HepG2 (cell line): Measurements from ENCODE around the gene SGPL1. TPM values are rescaled to one million over a fixed set of nuclear protein-coding genes. Genes with fewer than 3 reads are reported as not detected.

Source experiments
- ATAD3A ChIP-seq: sonication (generic); formaldehyde crosslinking; IDR thresholded peaks from 2 replicates; pipeline ENCODE4 v1.4.0; 2020; ENCODE audit warnings: missing genetic modification reagents
- HCFC1 ChIP-seq: fragments of 150-350 bp; IDR thresholded peaks from 2 replicates; pipeline ENCODE4 v1.6.1; 2014; ENCODE audit warnings: low read depth, low read length
- ISX ChIP-seq: sonication (generic); formaldehyde crosslinking; conservative IDR thresholded peaks from 2 replicates; pipeline ENCODE4 v1.5.0; 2020; ENCODE audit warnings: missing genetic modification reagents
- JUNB ChIP-seq: sonication (generic); formaldehyde crosslinking; IDR thresholded peaks from 2 replicates; pipeline ENCODE4 v1.8.0; 2022; ENCODE audit warnings: missing genetic modification reagents, mild to moderate bottlenecking, borderline replicate concordance
- PHF5A ChIP-seq: IDR thresholded peaks from one replicate; pipeline ENCODE4 v1.6.1; 2018; ENCODE audit warnings: low read depth, missing genetic modification reagents; ENCODE audit not compliant: unreplicated experiment
- SALL2 ChIP-seq: sonication (generic); formaldehyde crosslinking; IDR thresholded peaks from 2 replicates; pipeline ENCODE4 v1.8.1; 2023; ENCODE audit warnings: mild to moderate bottlenecking, missing genetic modification reagents, inconsistent platforms
- STAT5B ChIP-seq: sonication (generic); formaldehyde crosslinking; IDR thresholded peaks from 2 replicates; pipeline ENCODE4 v1.4.0; 2020; ENCODE audit warnings: missing genetic modification reagents
- ZBTB21 ChIP-seq: sonication (generic); formaldehyde crosslinking; IDR thresholded peaks from 2 replicates; pipeline ENCODE4 v1.4.0; 2020; ENCODE audit warnings: missing genetic modification reagents
- ZNF253 ChIP-seq: sonication (generic); formaldehyde crosslinking; IDR thresholded peaks from 2 replicates; pipeline ENCODE4 v1.8.0; 2022; ENCODE audit warnings: mild to moderate bottlenecking, missing genetic modification reagents, borderline replicate concordance
- ZNF333 ChIP-seq: sonication (generic); formaldehyde crosslinking; IDR thresholded peaks from 2 replicates; pipeline ENCODE4 v1.4.0; 2020; ENCODE audit warnings: mild to moderate bottlenecking, missing genetic modification reagents, borderline replicate concordance
- ZNF382 ChIP-seq: sonication (generic); formaldehyde crosslinking; IDR thresholded peaks from 2 replicates; pipeline ENCODE4 v1.5.0; 2020; ENCODE audit warnings: missing genetic modification reagents, mild to moderate bottlenecking, borderline replicate concordance
- ZNF496 ChIP-seq: sonication (generic); formaldehyde crosslinking; IDR thresholded peaks from 2 replicates; pipeline ENCODE4 v1.8.1; 2023; ENCODE audit warnings: mild to moderate bottlenecking, moderate library complexity, missing genetic modification reagents; ENCODE audit not compliant: insufficient replicate concordance
- ZNF644 ChIP-seq: IDR thresholded peaks from 2 replicates; pipeline ENCODE4 v1.6.1; 2016; ENCODE audit warnings: low read depth
- polyA plus RNA-seq, 8 experiments: library from polyadenylated mRNA; depleted of rRNA in 3 of 8; stranded (reverse) in 7 of 8; unstranded in 1 of 8; fragments of >200 nt; fragmentation: Illumina TruSeq in 4 of 8; extraction: Trizol in 4 of 8; gene quantifications; 2 replicates each; pipeline versions ENCODE4 v1.2.1 to v1.2.3, GENCODE V29; 2011 to 2016; ENCODE audit warnings: low read depth in 4 of 8, missing spikeins in 1 of 8, mixed read lengths in 1 of 8; ENCODE audit not compliant: insufficient read depth in 1 of 8
- total RNA-seq, 5 experiments: library from RNA; depleted of rRNA; stranded (reverse); fragments of >200 nt; fragmentation: Illumina TruSeq; extraction: Trizol; gene quantifications; 2 replicates each; pipeline ENCODE4 v1.2.3, GENCODE V29; 2016; ENCODE audit warnings: low read depth in 1 of 5
- TF ChIP-seq, protein P1 (sequence below): sonication (generic); IDR thresholded peaks from 2 replicates; pipeline ENCODE4 v1.6.1; 2016; ENCODE audit warnings: low read depth, borderline replicate concordance
- TF ChIP-seq, protein P2 (sequence below): IDR thresholded peaks from 2 replicates; pipeline ENCODE4 v1.6.1; 2016; ENCODE audit warnings: control low read depth
- TF ChIP-seq, protein P3 (sequence below): sonication (generic); formaldehyde crosslinking; conservative IDR thresholded peaks from 2 replicates; pipeline ENCODE4 v1.8.0; 2022; ENCODE audit warnings: mild to moderate bottlenecking, moderate library complexity, missing genetic modification reagents
- TF ChIP-seq, protein P4 (sequence below): sonication (generic); formaldehyde crosslinking; IDR thresholded peaks from 2 replicates; pipeline ENCODE4 v1.5.0; 2020; ENCODE audit warnings: mild to moderate bottlenecking, low read depth, missing genetic modification reagents, borderline replicate concordance
- TF ChIP-seq, protein P5 (sequence below): sonication (generic); formaldehyde crosslinking; conservative IDR thresholded peaks from 2 replicates; pipeline ENCODE4 v1.4.0; 2020; ENCODE audit warnings: mild to moderate bottlenecking, missing genetic modification reagents, moderate library complexity
- TF ChIP-seq, protein P6 (sequence below): sonication (generic); formaldehyde crosslinking; IDR thresholded peaks from 2 replicates; pipeline ENCODE4 v1.8.0; 2022; ENCODE audit warnings: missing genetic modification reagents, mild to moderate bottlenecking, borderline replicate concordance

The SGPL1 gene
- total and polyA plus RNA-seq, 2 of the 13 experiments (the other 11 are each of a cell fraction or from before 2014, with no cell fraction given), result 17.6 to 25.0 TPM

DNA sequence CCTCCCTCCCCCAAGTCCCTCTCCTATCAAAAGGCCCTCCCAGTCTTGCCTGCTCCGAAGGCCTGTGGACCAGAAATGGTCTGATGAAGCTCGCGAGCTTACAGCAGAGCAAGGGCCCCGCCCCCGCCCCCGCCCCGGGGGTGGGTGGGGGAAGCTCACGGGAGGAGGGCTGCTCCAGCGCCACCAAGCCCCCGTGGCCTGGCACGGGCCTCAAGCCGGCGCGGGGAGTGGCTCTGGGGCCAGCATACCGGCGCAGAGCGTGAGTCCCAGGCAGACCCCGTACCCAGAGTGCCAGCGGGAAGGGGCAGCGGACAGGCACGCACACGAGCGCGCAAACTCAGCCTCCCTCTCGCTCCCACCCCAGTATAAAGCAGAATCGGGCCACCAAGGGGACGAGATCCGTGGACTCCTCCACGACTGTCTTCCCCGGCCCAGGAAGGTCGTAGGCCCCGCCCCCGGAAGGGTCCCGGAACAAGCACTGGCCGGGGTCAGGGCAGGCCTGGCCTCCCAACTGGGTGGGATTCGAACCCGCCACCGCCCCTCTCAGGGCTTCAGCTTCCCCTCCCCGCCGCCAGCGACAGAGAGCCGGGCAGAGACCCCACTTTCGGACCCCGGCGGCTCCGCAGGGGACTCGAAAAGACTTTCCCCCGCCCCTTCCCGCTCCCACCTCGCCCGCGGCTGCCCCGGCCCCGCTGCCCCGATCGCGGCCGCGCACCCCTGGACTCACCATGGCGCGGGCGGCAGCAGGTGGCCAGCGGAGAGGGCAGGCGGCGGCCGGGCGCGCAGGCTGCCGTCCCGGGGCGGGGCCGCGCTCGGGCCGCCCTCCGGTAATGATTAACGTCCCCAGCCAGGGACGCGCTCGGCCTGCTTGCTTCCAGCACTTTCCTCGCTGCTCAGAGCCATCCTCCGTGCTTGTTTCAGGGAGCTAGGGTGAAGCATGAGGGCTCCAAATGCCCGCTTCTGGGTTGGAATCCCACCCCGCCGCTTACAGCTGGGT lies 72.4 kb downstream of the SGPL1 start, which contains the start of gene PCBD1 (continued):
- TF ChIP-seq SALL2 (CRISPR knock-in tag), result no peak
- peak; percentile 12; the same call in 1 of the 2 replicates for TF ChIP-seq ZBTB21 (CRISPR knock-in tag)
- no peak for TF ChIP-seq JUNB
- no peak for TF ChIP-seq ZNF333 (CRISPR knock-in tag)
- TF ChIP-seq ATAD3A (CRISPR knock-in tag), result no peak
- no peak for TF ChIP-seq PHF5A (CRISPR knock-in tag)
- TF ChIP-seq, protein P1, sequence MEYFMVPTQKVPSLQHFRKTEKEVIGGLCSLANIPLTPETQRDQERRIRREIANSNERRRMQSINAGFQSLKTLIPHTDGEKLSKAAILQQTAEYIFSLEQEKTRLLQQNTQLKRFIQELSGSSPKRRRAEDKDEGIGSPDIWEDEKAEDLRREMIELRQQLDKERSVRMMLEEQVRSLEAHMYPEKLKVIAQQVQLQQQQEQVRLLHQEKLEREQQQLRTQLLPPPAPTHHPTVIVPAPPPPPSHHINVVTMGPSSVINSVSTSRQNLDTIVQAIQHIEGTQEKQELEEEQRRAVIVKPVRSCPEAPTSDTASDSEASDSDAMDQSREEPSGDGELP, result no peak
- TF ChIP-seq, protein P2, sequence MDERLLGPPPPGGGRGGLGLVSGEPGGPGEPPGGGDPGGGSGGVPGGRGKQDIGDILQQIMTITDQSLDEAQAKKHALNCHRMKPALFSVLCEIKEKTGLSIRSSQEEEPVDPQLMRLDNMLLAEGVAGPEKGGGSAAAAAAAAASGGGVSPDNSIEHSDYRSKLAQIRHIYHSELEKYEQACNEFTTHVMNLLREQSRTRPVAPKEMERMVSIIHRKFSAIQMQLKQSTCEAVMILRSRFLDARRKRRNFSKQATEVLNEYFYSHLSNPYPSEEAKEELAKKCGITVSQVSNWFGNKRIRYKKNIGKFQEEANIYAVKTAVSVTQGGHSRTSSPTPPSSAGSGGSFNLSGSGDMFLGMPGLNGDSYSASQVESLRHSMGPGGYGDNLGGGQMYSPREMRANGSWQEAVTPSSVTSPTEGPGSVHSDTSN, result no peak
- no peak for TF ChIP-seq STAT5B (CRISPR knock-in tag)
- 0 out of 2 replicates have a peak, but pooled peaks have one; percentile 38 for TF ChIP-seq ZNF253 (CRISPR knock-in tag)
- no peak for TF ChIP-seq ZNF382
- TF ChIP-seq HCFC1, result no peak
- no peak for TF ChIP-seq ISX (CRISPR knock-in tag)
- TF ChIP-seq, protein P3, sequence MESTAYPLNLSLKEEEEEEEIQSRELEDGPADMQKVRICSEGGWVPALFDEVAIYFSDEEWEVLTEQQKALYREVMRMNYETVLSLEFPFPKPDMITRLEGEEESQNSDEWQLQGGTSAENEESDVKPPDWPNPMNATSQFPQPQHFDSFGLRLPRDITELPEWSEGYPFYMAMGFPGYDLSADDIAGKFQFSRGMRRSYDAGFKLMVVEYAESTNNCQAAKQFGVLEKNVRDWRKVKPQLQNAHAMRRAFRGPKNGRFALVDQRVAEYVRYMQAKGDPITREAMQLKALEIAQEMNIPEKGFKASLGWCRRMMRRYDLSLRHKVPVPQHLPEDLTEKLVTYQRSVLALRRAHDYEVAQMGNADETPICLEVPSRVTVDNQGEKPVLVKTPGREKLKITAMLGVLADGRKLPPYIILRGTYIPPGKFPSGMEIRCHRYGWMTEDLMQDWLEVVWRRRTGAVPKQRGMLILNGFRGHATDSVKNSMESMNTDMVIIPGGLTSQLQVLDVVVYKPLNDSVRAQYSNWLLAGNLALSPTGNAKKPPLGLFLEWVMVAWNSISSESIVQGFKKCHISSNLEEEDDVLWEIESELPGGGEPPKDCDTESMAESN, result peak; percentile 82
- TF ChIP-seq, protein P4, sequence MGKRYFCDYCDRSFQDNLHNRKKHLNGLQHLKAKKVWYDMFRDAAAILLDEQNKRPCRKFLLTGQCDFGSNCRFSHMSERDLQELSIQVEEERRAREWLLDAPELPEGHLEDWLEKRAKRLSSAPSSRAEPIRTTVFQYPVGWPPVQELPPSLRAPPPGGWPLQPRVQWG (CRISPR knock-in tag), result no peak
- no peak for TF ChIP-seq ZNF644 (CRISPR knock-in tag)
- TF ChIP-seq, protein P5, sequence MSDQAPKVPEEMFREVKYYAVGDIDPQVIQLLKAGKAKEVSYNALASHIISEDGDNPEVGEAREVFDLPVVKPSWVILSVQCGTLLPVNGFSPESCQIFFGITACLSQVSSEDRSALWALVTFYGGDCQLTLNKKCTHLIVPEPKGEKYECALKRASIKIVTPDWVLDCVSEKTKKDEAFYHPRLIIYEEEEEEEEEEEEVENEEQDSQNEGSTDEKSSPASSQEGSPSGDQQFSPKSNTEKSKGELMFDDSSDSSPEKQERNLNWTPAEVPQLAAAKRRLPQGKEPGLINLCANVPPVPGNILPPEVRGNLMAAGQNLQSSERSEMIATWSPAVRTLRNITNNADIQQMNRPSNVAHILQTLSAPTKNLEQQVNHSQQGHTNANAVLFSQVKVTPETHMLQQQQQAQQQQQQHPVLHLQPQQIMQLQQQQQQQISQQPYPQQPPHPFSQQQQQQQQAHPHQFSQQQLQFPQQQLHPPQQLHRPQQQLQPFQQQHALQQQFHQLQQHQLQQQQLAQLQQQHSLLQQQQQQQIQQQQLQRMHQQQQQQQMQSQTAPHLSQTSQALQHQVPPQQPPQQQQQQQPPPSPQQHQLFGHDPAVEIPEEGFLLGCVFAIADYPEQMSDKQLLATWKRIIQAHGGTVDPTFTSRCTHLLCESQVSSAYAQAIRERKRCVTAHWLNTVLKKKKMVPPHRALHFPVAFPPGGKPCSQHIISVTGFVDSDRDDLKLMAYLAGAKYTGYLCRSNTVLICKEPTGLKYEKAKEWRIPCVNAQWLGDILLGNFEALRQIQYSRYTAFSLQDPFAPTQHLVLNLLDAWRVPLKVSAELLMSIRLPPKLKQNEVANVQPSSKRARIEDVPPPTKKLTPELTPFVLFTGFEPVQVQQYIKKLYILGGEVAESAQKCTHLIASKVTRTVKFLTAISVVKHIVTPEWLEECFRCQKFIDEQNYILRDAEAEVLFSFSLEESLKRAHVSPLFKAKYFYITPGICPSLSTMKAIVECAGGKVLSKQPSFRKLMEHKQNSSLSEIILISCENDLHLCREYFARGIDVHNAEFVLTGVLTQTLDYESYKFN (CRISPR knock-in tag), result peak; percentile 43
- TF ChIP-seq, protein P6, sequence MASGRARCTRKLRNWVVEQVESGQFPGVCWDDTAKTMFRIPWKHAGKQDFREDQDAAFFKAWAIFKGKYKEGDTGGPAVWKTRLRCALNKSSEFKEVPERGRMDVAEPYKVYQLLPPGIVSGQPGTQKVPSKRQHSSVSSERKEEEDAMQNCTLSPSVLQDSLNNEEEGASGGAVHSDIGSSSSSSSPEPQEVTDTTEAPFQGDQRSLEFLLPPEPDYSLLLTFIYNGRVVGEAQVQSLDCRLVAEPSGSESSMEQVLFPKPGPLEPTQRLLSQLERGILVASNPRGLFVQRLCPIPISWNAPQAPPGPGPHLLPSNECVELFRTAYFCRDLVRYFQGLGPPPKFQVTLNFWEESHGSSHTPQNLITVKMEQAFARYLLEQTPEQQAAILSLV (CRISPR knock-in tag), result peak; percentile 44; the same call in 1 of the 2 replicates
- no peak for TF ChIP-seq ZNF496 (CRISPR knock-in tag)
